SU-DHL-6 (cell line): ENCODE data around the gene CHD2.

Source experiments
- H2AFZ ChIP-seq: fragments of 200-600 bp; sonication (generic); 2 replicates; pipeline ENCODE4 v1.6.1; 2014; ENCODE audit warnings: low read depth, mild to moderate bottlenecking, moderate library complexity, mixed read lengths, antibody characterized with exemption, low read length; ENCODE audit not compliant: severe bottlenecking
- H3F3A ChIP-seq: fragments of 200-600 bp; shearing (Covaris generic); 2 replicates; pipeline ENCODE4 v1.6.0; 2016; ENCODE audit warnings: antibody characterized with exemption, mild to moderate bottlenecking; ENCODE audit not compliant: insufficient read depth
- H3K27ac ChIP-seq: fragments of 200-600 bp; sonication (generic); 2 replicates; pipeline ENCODE4 v1.5.1; 2016; ENCODE audit warnings: low read depth, mild to moderate bottlenecking, low read length, moderate library complexity, mixed read lengths
- H3K27me3 ChIP-seq: fragments of 200-600 bp; sonication (generic), shearing (Covaris generic); 2 replicates; pipeline ENCODE4 v1.6.0; 2014; ENCODE audit warnings: mild to moderate bottlenecking, low read length
- H3K36me3 ChIP-seq: fragments of 200-600 bp; sonication (generic); 2 replicates; pipeline ENCODE4 v1.6.1; 2014; ENCODE audit warnings: mild to moderate bottlenecking, low read length, mixed read lengths
- H3K4me2 ChIP-seq: fragments of 300-600, 200-600 bp; shearing (Covaris generic), sonication (generic); 2 replicates; pipeline ENCODE4 v1.6.0; 2014; ENCODE audit warnings: low read length, low read depth, mild to moderate bottlenecking; ENCODE audit not compliant: poor library complexity, severe bottlenecking
- H3K4me3 ChIP-seq: fragments of 200-600 bp; sonication (generic); 2 replicates; pipeline ENCODE4 v1.5.1; 2014; ENCODE audit warnings: antibody characterized with exemption, low read length, mild to moderate bottlenecking, mixed read lengths; ENCODE audit not compliant: insufficient read depth, poor library complexity, severe bottlenecking
- H3K79me2 ChIP-seq: fragments of 200-600 bp; sonication (generic); 2 replicates; pipeline ENCODE4 v1.6.1; 2014; ENCODE audit warnings: mild to moderate bottlenecking, low read length, moderate library complexity; ENCODE audit not compliant: insufficient read depth
- H3K9ac ChIP-seq: fragments of 200-600 bp; sonication (generic); 2 replicates; pipeline ENCODE4 v1.7.0; 2014; ENCODE audit warnings: mild to moderate bottlenecking, low read length
- H3K9me2 ChIP-seq: fragments of 200-600 bp; sonication (generic); replicated peaks from 2 replicates; pipeline ENCODE4 v1.6.1; 2014; ENCODE audit warnings: low read length; ENCODE audit not compliant: insufficient read depth
- H3K9me3 ChIP-seq: fragments of 200-600 bp; sonication (generic); 2 replicates; pipeline ENCODE4 v1.6.1; 2014; ENCODE audit warnings: low read length, mixed read lengths; ENCODE audit not compliant: insufficient read depth
- H4K20me1 ChIP-seq: fragments of 200-600 bp; sonication (generic); 2 replicates; pipeline ENCODE4 v1.6.1; 2014; ENCODE audit warnings: low read depth, mild to moderate bottlenecking, antibody characterized with exemption, low read length, moderate library complexity, mixed read lengths
- CTCF ChIP-seq: fragments of 200-600 bp; sonication (generic); IDR thresholded peaks from one replicate; pipeline ENCODE4 v1.5.1; 2017; ENCODE audit warnings: antibody characterized with exemption, mild to moderate bottlenecking, low read length, moderate library complexity; ENCODE audit not compliant: insufficient read depth, poor library complexity, severe bottlenecking
- EZH2phosphoT487 ChIP-seq: fragments of 200-600 bp; sonication (generic), shearing (Covaris generic); conservative IDR thresholded peaks from 2 replicates; pipeline ENCODE4 v1.6.1; 2018; ENCODE audit warnings: mild to moderate bottlenecking, antibody characterized with exemption, low read length, moderate library complexity, mixed read lengths

The CHD2 gene

GRCh38 chr15:93049914-93050578, 149.9 kb downstream of the CHD2 start:
- TF ChIP-seq CTCF (no peak), EZH2phosphoT487 (no peak)
- H3F3A ChIP-seq = no peaks in the 10 kb centered on the region
- no peak overlapping the region for H3K9ac ChIP-seq
- no peaks in the 10 kb centered on the region for H3K36me3 ChIP-seq
- no peak overlapping the region for H2AFZ ChIP-seq
- H3K9me2 ChIP-seq = no peaks in the 10 kb centered on the region
- no peaks in the 10 kb centered on the region for H3K79me2 ChIP-seq
- H4K20me1 ChIP-seq = no peaks in the 10 kb centered on the region
- H3K4me2 ChIP-seq = no peak overlapping the region
- no peak overlapping the region for H3K4me3 ChIP-seq
- no peak overlapping the region for H3K27ac ChIP-seq
- no peaks in the 10 kb centered on the region for H3K9me3 ChIP-seq
- no peaks in the 10 kb centered on the region for H3K27me3 ChIP-seq

- H3F3A ChIP-seq = no peaks in the 10 kb centered on the region
- no peak overlapping the region for H3K27ac ChIP-seq
- no peak overlapping the region for H3K9ac ChIP-seq
- no peaks in the 10 kb centered on the region for H3K27me3 ChIP-seq
- H3K36me3 ChIP-seq = no peaks in the 10 kb centered on the region
- TF ChIP-seq CTCF (no peak), EZH2phosphoT487 (no peak)
- no peaks in the 10 kb centered on the region for H4K20me1 ChIP-seq
- no peaks in the 10 kb centered on the region for H3K9me2 ChIP-seq
- no peaks in the 10 kb centered on the region for H3K79me2 ChIP-seq
- H3K9me3 ChIP-seq = no peaks in the 10 kb centered on the region
- H2AFZ ChIP-seq = no peak overlapping the region
- no peak overlapping the region for H3K4me3 ChIP-seq
- no peak overlapping the region for H3K4me2 ChIP-seq
These were observed 150.5 kb downstream of the CHD2 start for GRCh38 chr15:93050648-93051047.

- Histone ChIP-seq H3K27me3 (no peaks in the 10 kb centered on the region), H3K9me3 (no peaks in the 10 kb centered on the region), H3K9me2 (no peaks in the 10 kb centered on the region), H3K4me3 (no peak overlapping the region), H3K4me2 (no peak overlapping the region), H3K79me2 (no peaks in the 10 kb centered on the region), H3K36me3 (no peaks in the 10 kb centered on the region), H3K9ac (no peak overlapping the region), H4K20me1 (no peaks in the 10 kb centered on the region), H3K27ac (no peak overlapping the region), H3F3A (no peaks in the 10 kb centered on the region), H2AFZ (no peak overlapping the region)
- TF ChIP-seq CTCF (no peak), EZH2phosphoT487 (no peak)
These were observed 151.3 kb downstream of the CHD2 start for GRCh38 chr15:93051236-93052089.
